ENCODE results near the gene BIRC6.

Gene BIRC6

DNA sequence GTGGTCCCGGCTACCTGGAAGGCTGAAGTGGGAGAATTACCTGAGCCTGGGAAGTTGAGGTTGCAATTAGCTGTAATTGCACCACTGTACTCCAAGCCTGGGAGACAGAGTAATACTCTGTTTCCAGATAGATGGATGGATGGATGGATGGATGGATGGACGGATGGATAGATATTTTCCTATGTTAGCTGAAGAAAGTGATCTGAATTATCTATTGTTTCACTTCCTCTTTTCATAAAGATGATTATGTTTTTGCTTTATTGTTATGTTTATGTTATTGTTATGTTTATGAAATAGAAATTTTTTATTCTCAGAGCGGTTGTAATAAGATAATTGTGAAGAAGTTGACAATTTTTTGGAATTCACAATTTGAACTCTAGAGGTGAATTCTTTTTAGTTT is 237.8 kb downstream of the BIRC6 start:
- no peak overlapping the region for H3K4me3 ChIP-seq (ENCODE audit: low read depth, low read length, poor library complexity, severe bottlenecking)
- H3K9ac ChIP-seq (ENCODE audit: low read length) = no peak overlapping the region
- no peaks in the 10 kb centered on the region for H3K9me2 ChIP-seq (ENCODE audit: low read depth, low read length)
- peaks cover 5% of the 10 kb centered on the region; the same call in 1 of the 2 replicates for H3F3A ChIP-seq (ENCODE audit: insufficient read depth, low read length)
- TF ChIP-seq, protein P1, sequence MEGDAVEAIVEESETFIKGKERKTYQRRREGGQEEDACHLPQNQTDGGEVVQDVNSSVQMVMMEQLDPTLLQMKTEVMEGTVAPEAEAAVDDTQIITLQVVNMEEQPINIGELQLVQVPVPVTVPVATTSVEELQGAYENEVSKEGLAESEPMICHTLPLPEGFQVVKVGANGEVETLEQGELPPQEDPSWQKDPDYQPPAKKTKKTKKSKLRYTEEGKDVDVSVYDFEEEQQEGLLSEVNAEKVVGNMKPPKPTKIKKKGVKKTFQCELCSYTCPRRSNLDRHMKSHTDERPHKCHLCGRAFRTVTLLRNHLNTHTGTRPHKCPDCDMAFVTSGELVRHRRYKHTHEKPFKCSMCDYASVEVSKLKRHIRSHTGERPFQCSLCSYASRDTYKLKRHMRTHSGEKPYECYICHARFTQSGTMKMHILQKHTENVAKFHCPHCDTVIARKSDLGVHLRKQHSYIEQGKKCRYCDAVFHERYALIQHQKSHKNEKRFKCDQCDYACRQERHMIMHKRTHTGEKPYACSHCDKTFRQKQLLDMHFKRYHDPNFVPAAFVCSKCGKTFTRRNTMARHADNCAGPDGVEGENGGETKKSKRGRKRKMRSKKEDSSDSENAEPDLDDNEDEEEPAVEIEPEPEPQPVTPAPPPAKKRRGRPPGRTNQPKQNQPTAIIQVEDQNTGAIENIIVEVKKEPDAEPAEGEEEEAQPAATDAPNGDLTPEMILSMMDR (IDR thresholded peaks at IDR 0.05; ENCODE audit: low read length) = no peak
- TF ChIP-seq EZH2 (IDR thresholded peaks at IDR 0.05; ENCODE audit: borderline replicate concordance, low read length) = no peak
- no peaks in the 10 kb centered on the region for H4K20me1 ChIP-seq (ENCODE audit: insufficient read depth, low read length)
- peaks cover 27% of the 10 kb centered on the region for H3K4me1 ChIP-seq (ENCODE audit: insufficient read depth, low read length, severe bottlenecking)
- no peaks in the 10 kb centered on the region for H3K79me2 ChIP-seq (ENCODE audit: insufficient read depth, low read length)
- H3K27ac ChIP-seq (ENCODE audit: low read depth, low read length, poor library complexity, severe bottlenecking) = no peak overlapping the region
- no peak overlapping the region for H2AFZ ChIP-seq (ENCODE audit: low read length)
- peaks cover 42% of the 10 kb centered on the region for H3K36me3 ChIP-seq (ENCODE audit: insufficient read depth, low read length)
- H3K9me3 ChIP-seq (ENCODE audit: low read length) = no peaks in the 10 kb centered on the region
- H3K4me2 ChIP-seq (ENCODE audit: low read length) = no peak overlapping the region
- H3K27me3 ChIP-seq (ENCODE audit: insufficient read depth, low read length) = no peaks in the 10 kb centered on the region

DNA sequence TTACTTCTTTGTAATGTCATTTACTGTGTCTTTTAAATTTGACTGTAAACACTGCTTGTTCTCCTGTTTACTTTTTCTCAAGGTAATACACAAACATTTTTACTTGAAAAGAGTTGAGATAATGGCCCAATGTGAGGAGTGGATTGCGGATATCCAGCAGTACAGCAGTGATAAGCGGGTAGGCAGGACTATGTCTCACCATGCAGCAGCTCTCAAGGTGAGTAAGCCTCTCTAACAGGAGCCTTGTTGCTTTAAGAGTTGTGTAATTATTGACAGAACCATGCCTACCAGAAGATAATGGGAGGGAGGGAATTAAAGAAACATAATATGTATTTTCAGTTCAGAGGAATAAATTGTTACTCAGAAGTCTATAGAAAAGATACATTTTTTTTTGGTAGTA is 254.5 kb downstream of the BIRC6 start:
- H4K20me1 ChIP-seq (ENCODE audit: insufficient read depth, low read length) = no peaks in the 10 kb centered on the region
- H3K79me2 ChIP-seq (ENCODE audit: insufficient read depth, low read length) = no peaks in the 10 kb centered on the region
- H3K27me3 ChIP-seq (ENCODE audit: insufficient read depth, low read length) = no peaks in the 10 kb centered on the region
- no peaks in the 10 kb centered on the region for H3K9me2 ChIP-seq (ENCODE audit: low read depth, low read length)
- no peak overlapping the region for H3K4me3 ChIP-seq (ENCODE audit: low read depth, low read length, poor library complexity, severe bottlenecking)
- no peak overlapping the region for H3K4me2 ChIP-seq (ENCODE audit: low read length)
- H3K9ac ChIP-seq (ENCODE audit: low read length) = no peak overlapping the region
- peaks cover 82% of the 10 kb centered on the region for H3K36me3 ChIP-seq (ENCODE audit: insufficient read depth, low read length)
- H3K9me3 ChIP-seq (ENCODE audit: low read length) = no peaks in the 10 kb centered on the region
- no peak overlapping the region for H3K27ac ChIP-seq (ENCODE audit: low read depth, low read length, poor library complexity, severe bottlenecking)
- H3F3A ChIP-seq (ENCODE audit: insufficient read depth, low read length) = no peaks in the 10 kb centered on the region
- H3K4me1 ChIP-seq (ENCODE audit: insufficient read depth, low read length, severe bottlenecking) = no peaks in the 10 kb centered on the region
- no peak overlapping the region for H2AFZ ChIP-seq (ENCODE audit: low read length)
- no peak for TF ChIP-seq EZH2 (IDR thresholded peaks at IDR 0.05; ENCODE audit: borderline replicate concordance, low read length)
- TF ChIP-seq, protein P1 (IDR thresholded peaks at IDR 0.05; ENCODE audit: low read length) = no peak

DNA sequence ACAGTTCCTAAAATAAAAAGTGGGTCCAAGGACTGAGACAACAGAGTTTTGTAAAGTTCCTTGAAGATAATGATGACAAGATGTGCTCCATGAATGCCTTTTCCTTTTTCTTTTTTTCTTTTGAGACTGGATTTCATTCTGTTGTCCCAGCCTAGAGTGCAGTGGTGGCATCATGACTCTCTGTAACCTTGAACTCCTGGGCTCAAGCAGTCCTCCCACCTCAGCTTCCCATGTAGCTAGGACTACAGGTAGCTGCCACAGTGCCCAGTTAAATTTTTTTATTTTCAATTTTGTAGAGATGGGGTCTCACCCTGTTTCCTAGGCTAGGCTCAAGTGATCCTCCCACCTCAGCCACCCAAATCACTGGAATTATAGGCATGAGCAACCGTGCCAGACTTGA is 254.9 kb downstream of the BIRC6 start:
- H3K27ac ChIP-seq (ENCODE audit: low read depth, low read length, poor library complexity, severe bottlenecking) = no peak overlapping the region
- no peaks in the 10 kb centered on the region for H3K4me1 ChIP-seq (ENCODE audit: insufficient read depth, low read length, severe bottlenecking)
- no peak overlapping the region for H3K4me3 ChIP-seq (ENCODE audit: low read depth, low read length, poor library complexity, severe bottlenecking)
- H4K20me1 ChIP-seq (ENCODE audit: insufficient read depth, low read length) = no peaks in the 10 kb centered on the region
- H3K4me2 ChIP-seq (ENCODE audit: low read length) = no peak overlapping the region
- no peak overlapping the region for H2AFZ ChIP-seq (ENCODE audit: low read length)
- no peaks in the 10 kb centered on the region for H3K9me2 ChIP-seq (ENCODE audit: low read depth, low read length)
- H3K79me2 ChIP-seq (ENCODE audit: insufficient read depth, low read length) = no peaks in the 10 kb centered on the region
- no peaks in the 10 kb centered on the region for H3F3A ChIP-seq (ENCODE audit: insufficient read depth, low read length)
- TF ChIP-seq, protein P1 (IDR thresholded peaks at IDR 0.05; ENCODE audit: low read length) = no peak
- no peak for TF ChIP-seq EZH2 (IDR thresholded peaks at IDR 0.05; ENCODE audit: borderline replicate concordance, low read length)
- H3K9ac ChIP-seq (ENCODE audit: low read length) = no peak overlapping the region
- peaks cover 78% of the 10 kb centered on the region for H3K36me3 ChIP-seq (ENCODE audit: insufficient read depth, low read length)
- H3K9me3 ChIP-seq (ENCODE audit: low read length) = no peaks in the 10 kb centered on the region
- H3K27me3 ChIP-seq (ENCODE audit: insufficient read depth, low read length) = no peaks in the 10 kb centered on the region

Data from OCI-LY1 (cell line).